H1 (cell line): Measurements from ENCODE around the gene DENND1A.

Experiments
- CTCF ChIP-seq, 3 experiments: IDR thresholded peaks; 1 replicate in 2 of 3; 2 replicates in 1 of 3; pipeline versions ENCODE4 v1.5.1 to v1.6.1; 2011; ENCODE audit warnings: low read length in 3 of 3, mild to moderate bottlenecking in 3 of 3, inconsistent platforms in 2 of 3, low read depth in 1 of 3, moderate library complexity in 1 of 3; ENCODE audit not compliant: insufficient read depth in 1 of 3; ENCODE audit errors: control extremely low read depth in 1 of 3
- EP300 ChIP-seq, 2 experiments: IDR thresholded peaks; 1 replicate in 1 of 2; 2 replicates in 1 of 2; pipeline ENCODE4 v1.6.1; 2011 to 2012; ENCODE audit warnings: low read depth in 2 of 2, low read length in 2 of 2, mild to moderate bottlenecking in 2 of 2, borderline replicate concordance in 1 of 2, inconsistent platforms in 1 of 2, moderate library complexity in 1 of 2
- HDAC6 ChIP-seq: IDR thresholded peaks from one replicate; pipeline ENCODE4 v1.7.1; 2012; ENCODE audit warnings: low read depth, mild to moderate bottlenecking, inconsistent platforms, low read length, moderate library complexity
- JUN ChIP-seq: IDR thresholded peaks from 2 replicates; pipeline ENCODE4 v1.6.1; 2011; ENCODE audit warnings: low read depth, mild to moderate bottlenecking, improper control_type of control experiment, low read length
- PHF8 ChIP-seq: fragments of 200-600 bp; sonication (generic); conservative IDR thresholded peaks from 2 replicates; pipeline ENCODE4 v1.7.1; 2012; ENCODE audit warnings: low read depth, mild to moderate bottlenecking, inconsistent platforms, low read length, moderate library complexity
- POLR2A ChIP-seq, 2 experiments: IDR thresholded peaks; 1 replicate in 1 of 2; 2 replicates in 1 of 2; pipeline ENCODE4 v1.6.1; 2011; ENCODE audit warnings: low read depth in 2 of 2, low read length in 2 of 2, mild to moderate bottlenecking in 2 of 2; ENCODE audit errors: control extremely low read depth in 1 of 2
- POLR2AphosphoS5 ChIP-seq: IDR thresholded peaks from 2 replicates; pipeline ENCODE4 v1.6.1; 2011; ENCODE audit warnings: low read depth, low read length
- RAD21 ChIP-seq, 2 experiments: IDR thresholded peaks in 1 of 2; conservative IDR thresholded peaks in 1 of 2; 2 replicates each; pipeline ENCODE4 v1.6.1; 2011; ENCODE audit warnings: low read depth in 2 of 2, low read length in 2 of 2, improper control_type of control experiment in 1 of 2, inconsistent platforms in 1 of 2, mild to moderate bottlenecking in 1 of 2, moderate library complexity in 1 of 2
- SP2 ChIP-seq: IDR thresholded peaks from 2 replicates; pipeline ENCODE4 v1.6.1; 2012; ENCODE audit warnings: mild to moderate bottlenecking, low read length, inconsistent platforms
- TAF1 ChIP-seq: IDR thresholded peaks from 2 replicates; pipeline ENCODE4 v1.6.1; 2011; ENCODE audit warnings: mild to moderate bottlenecking, low read depth, low read length
- YY1 ChIP-seq: IDR thresholded peaks from 2 replicates; pipeline ENCODE4 v1.6.1; 2011; ENCODE audit warnings: low read depth, mild to moderate bottlenecking, low read length
- TF ChIP-seq, protein P1 (sequence below): IDR thresholded peaks from 2 replicates; pipeline ENCODE4 v1.6.1; 2012; ENCODE audit warnings: inconsistent platforms

DNA sequence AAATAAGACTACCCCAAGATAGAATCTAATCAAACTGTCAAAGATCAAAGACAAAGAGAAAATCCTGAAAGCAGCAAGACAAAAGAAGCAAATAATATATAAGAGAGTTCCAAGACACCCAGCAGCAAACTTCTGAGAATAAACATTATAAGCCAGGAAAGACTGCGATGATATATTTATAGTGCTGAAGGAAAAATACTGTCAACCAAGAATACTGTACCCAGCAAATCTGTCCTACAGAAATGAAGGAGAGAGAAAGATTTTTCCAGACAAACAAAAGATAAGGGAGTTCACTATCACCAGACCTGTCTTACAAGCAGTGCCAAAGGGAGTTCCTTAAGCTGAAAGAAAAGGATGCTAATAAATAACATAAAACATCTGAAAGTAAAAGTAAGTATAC is 227.4 kb downstream of the DENND1A start:
- TF ChIP-seq CTCF (IDR thresholded peaks at IDR 0.05; ENCODE audit: control extremely low read depth in 1 of 3, insufficient read depth in 1 of 3, low read depth in 1 of 3, low read length in 3 of 3) (no peak), SP2 (no peak), TAF1 (no peak), POLR2A (IDR thresholded peaks at IDR 0.05; ENCODE audit: control extremely low read depth in 1 of 2, low read depth in 2 of 2, low read length in 2 of 2) (no peak), HDAC6 (no peak), RAD21 (IDR thresholded peaks at IDR 0.05 in 1 of 2, conservative IDR thresholded peaks at IDR 0.05 in 1 of 2; ENCODE audit: low read depth in 2 of 2, low read length in 2 of 2) (no peak), JUN (no peak), EP300 (IDR thresholded peaks at IDR 0.05; ENCODE audit: borderline replicate concordance in 1 of 2, low read depth in 2 of 2, low read length in 2 of 2) (no peak), PHF8 (no peak), YY1 (no peak), POLR2AphosphoS5 (no peak)
- TF ChIP-seq, protein P1, sequence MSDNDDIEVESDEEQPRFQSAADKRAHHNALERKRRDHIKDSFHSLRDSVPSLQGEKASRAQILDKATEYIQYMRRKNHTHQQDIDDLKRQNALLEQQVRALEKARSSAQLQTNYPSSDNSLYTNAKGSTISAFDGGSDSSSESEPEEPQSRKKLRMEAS: no peak
